ENCODE data around the gene FUBP3.

DNA sequence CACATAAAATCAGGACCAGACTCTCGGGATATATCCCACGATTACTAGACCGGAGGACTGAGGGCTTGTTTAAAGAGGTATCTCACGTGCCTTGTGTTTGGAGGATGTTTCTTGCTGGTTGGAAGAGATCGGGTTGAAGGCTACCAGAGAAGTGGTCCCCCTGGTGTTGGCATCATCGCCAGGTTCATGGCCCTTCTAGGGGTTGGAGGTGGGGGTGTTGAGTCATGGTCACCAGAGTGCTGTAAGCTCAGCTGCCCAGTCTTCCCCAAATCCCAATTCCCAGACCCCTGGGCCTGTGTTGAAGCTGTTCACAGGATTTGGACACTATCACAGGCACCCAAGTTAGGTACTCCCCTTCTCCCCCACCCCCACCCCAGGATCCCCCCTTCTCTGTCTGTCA lies 55.9 kb downstream of the FUBP3 start:
- TF ChIP-seq, protein P1, sequence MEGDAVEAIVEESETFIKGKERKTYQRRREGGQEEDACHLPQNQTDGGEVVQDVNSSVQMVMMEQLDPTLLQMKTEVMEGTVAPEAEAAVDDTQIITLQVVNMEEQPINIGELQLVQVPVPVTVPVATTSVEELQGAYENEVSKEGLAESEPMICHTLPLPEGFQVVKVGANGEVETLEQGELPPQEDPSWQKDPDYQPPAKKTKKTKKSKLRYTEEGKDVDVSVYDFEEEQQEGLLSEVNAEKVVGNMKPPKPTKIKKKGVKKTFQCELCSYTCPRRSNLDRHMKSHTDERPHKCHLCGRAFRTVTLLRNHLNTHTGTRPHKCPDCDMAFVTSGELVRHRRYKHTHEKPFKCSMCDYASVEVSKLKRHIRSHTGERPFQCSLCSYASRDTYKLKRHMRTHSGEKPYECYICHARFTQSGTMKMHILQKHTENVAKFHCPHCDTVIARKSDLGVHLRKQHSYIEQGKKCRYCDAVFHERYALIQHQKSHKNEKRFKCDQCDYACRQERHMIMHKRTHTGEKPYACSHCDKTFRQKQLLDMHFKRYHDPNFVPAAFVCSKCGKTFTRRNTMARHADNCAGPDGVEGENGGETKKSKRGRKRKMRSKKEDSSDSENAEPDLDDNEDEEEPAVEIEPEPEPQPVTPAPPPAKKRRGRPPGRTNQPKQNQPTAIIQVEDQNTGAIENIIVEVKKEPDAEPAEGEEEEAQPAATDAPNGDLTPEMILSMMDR (IDR thresholded peaks at IDR 0.05) = no peak
- TF ChIP-seq EP300 (IDR thresholded peaks at IDR 0.05) = no peak

Data from gastroesophageal sphincter (tissue), 3 donors.